Neural progenitor cell (in vitro differentiated cells): ENCODE results near the gene GRID1. TPM values are rescaled to one million over a fixed set of nuclear protein-coding genes. Genes with fewer than 3 reads are reported as not detected.
A peak's percentile ranks its signal among the peaks of the same experiment; 100 is the strongest.

Experiments used
- DNase-seq: peaks from one replicate; pipeline ENCODE4 v3.0.0-alpha.2; 2016; ENCODE audit warnings: low spot score
- H2AFZ ChIP-seq: fragments of 200-600 bp; sonication (generic); replicated peaks from 2 replicates; pipeline ENCODE4 v1.6.1; 2016; ENCODE audit warnings: antibody characterized with exemption
- H3F3A ChIP-seq: fragments of 200-600 bp; sonication (generic); 2 replicates; pipeline ENCODE4 v1.6.1; 2016; ENCODE audit warnings: antibody characterized with exemption, low read depth
- H3K27ac ChIP-seq: fragments of 200-600 bp; sonication (generic); 2 replicates; pipeline ENCODE4 v1.5.1; 2016; ENCODE audit warnings: mild to moderate bottlenecking
- H3K27me3 ChIP-seq: fragments of 200-600 bp; sonication (generic); 2 replicates; pipeline ENCODE4 v1.6.1; 2016; ENCODE audit warnings: mild to moderate bottlenecking, moderate library complexity
- H3K36me3 ChIP-seq: fragments of 200-600 bp; sonication (generic); 2 replicates; pipeline ENCODE4 v1.5.1; 2016
- H3K4me1 ChIP-seq: fragments of 200-600 bp; sonication (generic); 2 replicates; pipeline ENCODE4 v1.6.1; 2016; ENCODE audit warnings: mixed run types
- H3K4me2 ChIP-seq: fragments of 200-600 bp; sonication (generic); 2 replicates; pipeline ENCODE4 v1.6.1; 2016
- H3K4me3 ChIP-seq: fragments of 200-600 bp; sonication (generic); 2 replicates; pipeline ENCODE4 v1.5.1; 2016
- H3K79me2 ChIP-seq: fragments of 200-600 bp; sonication (generic); 2 replicates; pipeline ENCODE4 v1.6.1; 2016; ENCODE audit warnings: low read depth
- H3K9ac ChIP-seq: fragments of 200-600 bp; sonication (generic); 2 replicates; pipeline ENCODE4 v1.6.1; 2016
- H3K9me3 ChIP-seq: fragments of 200-600 bp; sonication (generic); 2 replicates; pipeline ENCODE4 v1.5.1; 2016; ENCODE audit warnings: low read depth
- H4K20me1 ChIP-seq: fragments of 200-600 bp; sonication (generic); 2 replicates; pipeline ENCODE4 v1.6.1; 2016; ENCODE audit warnings: low read depth
- H3K27ac Mint-ChIP-seq: 3 replicates; pipeline ENCODE4 v1.8.0; 2021; ENCODE audit warnings: mixed read lengths
- H3K27me3 Mint-ChIP-seq: 2 replicates; pipeline ENCODE4 v1.8.0; 2022; ENCODE audit warnings: low read depth, mild to moderate bottlenecking, inconsistent platforms, moderate library complexity, mixed read lengths; ENCODE audit not compliant: insufficient read depth
- H3K36me3 Mint-ChIP-seq: 3 replicates; pipeline ENCODE4 v1.8.0; 2021; ENCODE audit warnings: mixed read lengths
- H3K4me1 Mint-ChIP-seq: 3 replicates; pipeline ENCODE4 v1.8.0; 2021; ENCODE audit warnings: mixed read lengths
- H3K4me3 Mint-ChIP-seq: 3 replicates; pipeline ENCODE4 v1.8.0; 2021; ENCODE audit warnings: mild to moderate bottlenecking, moderate library complexity, mixed read lengths
- H3K9me3 Mint-ChIP-seq: 3 replicates; pipeline ENCODE4 v1.8.0; 2020; ENCODE audit warnings: mixed read lengths
- CTCF ChIP-seq: fragments of 200-600 bp; sonication (generic); IDR thresholded peaks from 2 replicates; pipeline ENCODE4 v1.5.1; 2017; ENCODE audit warnings: antibody characterized with exemption, mild to moderate bottlenecking
- EZH2 ChIP-seq: fragments of 200-600 bp; sonication (generic); IDR thresholded peaks from 2 replicates; pipeline ENCODE4 v1.6.1; 2017; ENCODE audit warnings: antibody characterized with exemption, mild to moderate bottlenecking, moderate library complexity
- EZH2phosphoT487 ChIP-seq: fragments of 200-600 bp; sonication (generic); IDR thresholded peaks from 2 replicates; pipeline ENCODE4 v1.6.1; 2017; ENCODE audit warnings: antibody characterized with exemption
- total RNA-seq: library from RNA; depleted of rRNA; stranded (reverse); fragments of >200 nt; gene quantifications from 2 replicates; pipeline ENCODE4 v1.2.3, GENCODE V29; 2015; ENCODE audit warnings: low replicate concordance

Gene GRID1
- total RNA-seq, 1 donor from 2014 or later: not detected

GRCh38 chr10:86410542-86411124 lies 44.0 kb upstream of the GRID1 start:
- peaks cover 2% of the 10 kb centered on the region for H3K9me3 Mint-ChIP-seq
- no peaks in the 10 kb centered on the region for H3K4me1 Mint-ChIP-seq
- H3K27me3 Mint-ChIP-seq: peaks cover 3% of the 10 kb centered on the region
- no peak overlapping the region for H3K4me3 Mint-ChIP-seq
- Histone ChIP-seq H3F3A (no peaks in the 10 kb centered on the region), H3K9me3 (no peaks in the 10 kb centered on the region), H3K36me3 (no peaks in the 10 kb centered on the region), H3K79me2 (no peaks in the 10 kb centered on the region), H3K4me2 (no peak overlapping the region), H3K4me1 (no peaks in the 10 kb centered on the region), H2AFZ (no peak overlapping the region), H4K20me1 (no peaks in the 10 kb centered on the region), H3K27me3 (no peaks in the 10 kb centered on the region), H3K4me3 (no peak overlapping the region), H3K27ac (no peak overlapping the region), H3K9ac (no peak overlapping the region)
- TF ChIP-seq EZH2: no peak
- TF ChIP-seq CTCF: no peak
- no peak for TF ChIP-seq EZH2phosphoT487
- DNase-seq: no peak
- no peaks in the 10 kb centered on the region for H3K36me3 Mint-ChIP-seq
- no peak overlapping the region for H3K27ac Mint-ChIP-seq

GRCh38 chr10:86409183-86409582 lies 42.6 kb upstream of the GRID1 start:
- Histone ChIP-seq H3K9me3 (peaks cover 3% of the 10 kb centered on the region), H4K20me1 (no peaks in the 10 kb centered on the region), H3K4me3 (no peak overlapping the region), H3K27ac (no peak overlapping the region), H3K27me3 (peaks cover 10% of the 10 kb centered on the region), H2AFZ (no peak overlapping the region), H3F3A (no peaks in the 10 kb centered on the region), H3K4me1 (no peaks in the 10 kb centered on the region), H3K4me2 (no peak overlapping the region), H3K79me2 (no peaks in the 10 kb centered on the region), H3K36me3 (no peaks in the 10 kb centered on the region), H3K9ac (no peak overlapping the region)
- peaks cover 3% of the 10 kb centered on the region for H3K27me3 Mint-ChIP-seq
- H3K9me3 Mint-ChIP-seq: peaks cover 5% of the 10 kb centered on the region
- no peak for TF ChIP-seq EZH2
- no peak for TF ChIP-seq CTCF
- no peak overlapping the region for H3K27ac Mint-ChIP-seq
- H3K4me3 Mint-ChIP-seq: no peak overlapping the region
- no peak for DNase-seq
- H3K36me3 Mint-ChIP-seq: no peaks in the 10 kb centered on the region
- no peaks in the 10 kb centered on the region for H3K4me1 Mint-ChIP-seq

- H3K9me3 Mint-ChIP-seq: peaks cover 5% of the 10 kb centered on the region
- Histone ChIP-seq H3K27me3 (peaks cover 66% of the 10 kb centered on the region), H3K9me3 (peaks cover 3% of the 10 kb centered on the region), H4K20me1 (no peaks in the 10 kb centered on the region), H3K27ac (no peak overlapping the region), H3K4me1 (peaks cover 11% of the 10 kb centered on the region), H3K4me3 (no peak overlapping the region), H2AFZ (no peak overlapping the region), H3K36me3 (no peaks in the 10 kb centered on the region), H3K9ac (no peak overlapping the region), H3K4me2 (no peak overlapping the region), H3K79me2 (no peaks in the 10 kb centered on the region), H3F3A (peaks cover 10% of the 10 kb centered on the region)
- peaks cover 17% of the 10 kb centered on the region for H3K4me1 Mint-ChIP-seq
- H3K36me3 Mint-ChIP-seq: no peaks in the 10 kb centered on the region
- DNase-seq: no peak
- H3K27me3 Mint-ChIP-seq: peaks cover 32% of the 10 kb centered on the region
- H3K4me3 Mint-ChIP-seq: peak overlapping the region; percentile 50
- TF ChIP-seq EZH2phosphoT487 (no peak), EZH2 (no peak), CTCF (no peak)
- no peak overlapping the region for H3K27ac Mint-ChIP-seq
Observed at GRCh38 chr10:86403183-86403797, 36.7 kb upstream of the GRID1 start.
